H9 (cell line): Measurements from ENCODE around the gene VPREB1. TPM values are rescaled to one million over a fixed set of nuclear protein-coding genes. Genes with fewer than 3 reads are reported as not detected.
"Not testable (repeated sequence)": the region's sequence is repeated elsewhere in the genome, so short reads cannot be mapped to it uniquely, and the experiment has no call there.

ENCODE experiments used
- DNase-seq: peaks from one replicate; pipeline ENCODE4 v3.0.0-alpha.2; 2017
- H2AFZ ChIP-seq: one replicate; pipeline ENCODE4 v1.6.1; 2013; ENCODE audit warnings: mild to moderate bottlenecking, low read length, control low read depth, moderate library complexity
- H2AK5ac ChIP-seq: 2 replicates; pipeline ENCODE4 v1.6.1; 2013; ENCODE audit warnings: low read length, control low read depth, mixed read lengths; ENCODE audit not compliant: insufficient read length
- H2BK120ac ChIP-seq: one replicate; pipeline ENCODE4 v1.6.1; 2013; ENCODE audit warnings: low read depth, mild to moderate bottlenecking, low read length, control low read depth, inconsistent platforms; ENCODE audit not compliant: poor library complexity, severe bottlenecking
- H2BK12ac ChIP-seq: 2 replicates; pipeline ENCODE4 v1.6.1; 2013; ENCODE audit warnings: low read length, control low read depth, mixed read lengths, low read depth; ENCODE audit not compliant: insufficient read length
- H2BK15ac ChIP-seq: 2 replicates; pipeline ENCODE4 v1.6.1; 2013; ENCODE audit warnings: low read depth, low read length, control low read depth
- H2BK20ac ChIP-seq: one replicate; pipeline ENCODE4 v1.6.1; 2013; ENCODE audit warnings: low read depth, mild to moderate bottlenecking, low read length, control low read depth, inconsistent platforms; ENCODE audit not compliant: poor library complexity, severe bottlenecking
- H2BK5ac ChIP-seq: 2 replicates; pipeline ENCODE4 v1.6.1; 2013; ENCODE audit warnings: low read length, control low read depth, mixed read lengths; ENCODE audit not compliant: insufficient read length
- H3K14ac ChIP-seq: 2 replicates; pipeline ENCODE4 v1.6.1; 2013; ENCODE audit warnings: low read length, control low read depth; ENCODE audit not compliant: insufficient read depth
- H3K18ac ChIP-seq: 2 replicates; pipeline ENCODE4 v1.6.1; 2013; ENCODE audit warnings: low read depth, mild to moderate bottlenecking, mixed read lengths, low read length, control low read depth; ENCODE audit not compliant: insufficient read length
- H3K23ac ChIP-seq: 2 replicates; pipeline ENCODE4 v1.6.1; 2013; ENCODE audit warnings: low read length, control low read depth, mixed read lengths, low read depth; ENCODE audit not compliant: insufficient read length
- H3K23me2 ChIP-seq: 2 replicates; pipeline ENCODE4 v1.6.1; 2013; ENCODE audit warnings: low read depth, mild to moderate bottlenecking, mixed read lengths, low read length, control low read depth; ENCODE audit not compliant: insufficient read length, poor library complexity, severe bottlenecking
- H3K27ac ChIP-seq: 2 replicates; pipeline ENCODE4 v1.5.1; 2013; ENCODE audit warnings: low read length, control low read depth, mixed read lengths, low read depth; ENCODE audit not compliant: insufficient read length
- H3K27me3 ChIP-seq: 2 replicates; pipeline ENCODE4 v1.6.1; 2013; ENCODE audit warnings: low read length, control low read depth, inconsistent platforms; ENCODE audit not compliant: insufficient read depth
- H3K4ac ChIP-seq: 2 replicates; pipeline ENCODE4 v1.6.1; 2013; ENCODE audit warnings: low read depth, mild to moderate bottlenecking, control low read depth, inconsistent platforms, low read length, moderate library complexity
- H3K4me1 ChIP-seq: 2 replicates; pipeline ENCODE4 v1.6.1; 2013; ENCODE audit warnings: low read length, control low read depth, inconsistent platforms; ENCODE audit not compliant: insufficient read depth
- H3K4me2 ChIP-seq: 2 replicates; pipeline ENCODE4 v1.6.1; 2013; ENCODE audit warnings: low read length, control low read depth, mixed read lengths; ENCODE audit not compliant: insufficient read length, insufficient read depth
- H3K56ac ChIP-seq: 2 replicates; pipeline ENCODE4 v1.6.1; 2013; ENCODE audit warnings: low read depth, mild to moderate bottlenecking, mixed read lengths, low read length, control low read depth; ENCODE audit not compliant: insufficient read length
- H3K79me1 ChIP-seq: 2 replicates; pipeline ENCODE4 v1.6.1; 2013; ENCODE audit warnings: low read depth, mild to moderate bottlenecking, moderate library complexity, low read length, control low read depth, inconsistent platforms; ENCODE audit not compliant: insufficient read depth, poor library complexity, severe bottlenecking
- H3K79me2 ChIP-seq: 2 replicates; pipeline ENCODE4 v1.6.1; 2013; ENCODE audit warnings: low read length, control low read depth, inconsistent platforms; ENCODE audit not compliant: insufficient read depth
- H3K9ac ChIP-seq: 2 replicates; pipeline ENCODE4 v1.6.1; 2013; ENCODE audit warnings: low read length, control low read depth, mixed read lengths; ENCODE audit not compliant: insufficient read length; ENCODE audit errors: extremely low read depth
- H3K9me3 ChIP-seq: one replicate; pipeline ENCODE4 v1.6.1; 2013; ENCODE audit warnings: low read depth, low read length, inconsistent platforms; ENCODE audit not compliant: control insufficient read depth
- H3T11ph ChIP-seq: one replicate; pipeline ENCODE4 v1.6.1; 2013; ENCODE audit warnings: mild to moderate bottlenecking, low read length, control low read depth, inconsistent platforms
- H4K20me1 ChIP-seq: one replicate; pipeline ENCODE4 v1.6.1; 2013; ENCODE audit not compliant: control insufficient read depth, insufficient read length, insufficient read depth
- H4K5ac ChIP-seq: 2 replicates; pipeline ENCODE4 v1.6.1; 2013; ENCODE audit warnings: low read depth, mild to moderate bottlenecking, mixed read lengths, low read length, control low read depth; ENCODE audit not compliant: insufficient read length
- H4K8ac ChIP-seq: replicated peaks from 2 replicates; pipeline ENCODE4 v1.6.1; 2013; ENCODE audit warnings: low read length, control low read depth, mixed read lengths, low read depth; ENCODE audit not compliant: insufficient read length
- H4K91ac ChIP-seq: 2 replicates; pipeline ENCODE4 v1.6.1; 2013; ENCODE audit warnings: low read depth, mild to moderate bottlenecking, moderate library complexity, mixed read lengths, low read length, control low read depth; ENCODE audit not compliant: insufficient read length
- H3K27ac Mint-ChIP-seq, 3 experiments: 2 replicates in 2 of 3; 3 replicates in 1 of 3; pipeline ENCODE4 v1.8.0; 2020 to 2021; ENCODE audit warnings: mixed read lengths in 3 of 3, mild to moderate bottlenecking in 1 of 3, moderate library complexity in 1 of 3
- H3K27me3 Mint-ChIP-seq: 2 replicates; pipeline ENCODE4 v1.8.0; 2021; ENCODE audit warnings: low read depth, mild to moderate bottlenecking, moderate library complexity, mixed read lengths
- H3K36me3 Mint-ChIP-seq, 3 experiments: 2 replicates in 2 of 3; 3 replicates in 1 of 3; pipeline ENCODE4 v1.8.0; 2020 to 2021; ENCODE audit warnings: low read depth in 3 of 3, mixed read lengths in 3 of 3; ENCODE audit not compliant: insufficient read depth in 1 of 3
- H3K4me1 Mint-ChIP-seq, 2 experiments: 2 replicates each; pipeline ENCODE4 v1.8.0; 2020; ENCODE audit warnings: mixed read lengths in 2 of 2
- H3K4me3 Mint-ChIP-seq, 2 experiments: 2 replicates in 1 of 2; 3 replicates in 1 of 2; pipeline ENCODE4 v1.8.0; 2020 to 2021; ENCODE audit warnings: mild to moderate bottlenecking in 2 of 2, mixed read lengths in 2 of 2, moderate library complexity in 1 of 2
- H3K9me3 Mint-ChIP-seq, 2 experiments: 2 replicates in 1 of 2; 3 replicates in 1 of 2; pipeline ENCODE4 v1.8.0; 2020; ENCODE audit warnings: mild to moderate bottlenecking in 2 of 2, mixed read lengths in 2 of 2, moderate library complexity in 1 of 2
- WGBS: extraction: QIAGEN DNeasy Blood & Tissue Kit; methylation state at CpG from one replicate; pipeline ENCODE4 v1.1.7; 2013; ENCODE audit warnings: missing lambda C conversion rate, low lambda C conversion rate, mixed read lengths; ENCODE audit not compliant: insufficient read length; ENCODE audit errors: extremely low coverage; 5-methylcytosine and 5-hydroxymethylcytosine counted together
- total RNA-seq: library from RNA; stranded (reverse); gene quantifications from 2 replicates; pipeline ENCODE4 v1.2.1, GENCODE V29; 2021

The VPREB1 gene
- total RNA-seq, 1 experiment from 2014 or later, result not detected

DNA sequence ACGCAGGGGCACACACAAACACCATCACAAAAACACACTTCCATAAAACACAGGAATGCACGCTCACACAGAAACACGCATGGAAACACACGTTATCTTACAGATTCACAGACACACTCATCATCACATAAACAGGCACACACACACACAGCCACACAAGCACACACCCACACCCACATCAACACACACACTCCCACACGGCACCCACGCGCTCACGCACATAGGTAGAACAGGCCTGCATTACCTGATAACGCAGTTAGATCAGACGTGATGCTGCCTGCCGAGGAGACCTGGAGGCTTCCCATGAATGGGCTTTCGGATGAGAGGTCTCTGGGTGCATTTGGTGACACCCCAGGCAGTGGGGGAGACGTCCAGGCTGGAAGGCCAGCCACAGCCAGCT is 11.5 kb downstream of the VPREB1 start:
- peaks cover 71% of the 10 kb centered on the region for H3K27me3 Mint-ChIP-seq
- not testable (repeated sequence) for H3K9ac ChIP-seq, H2BK120ac ChIP-seq, H3K4me3 Mint-ChIP-seq, H2BK20ac ChIP-seq, H2AK5ac ChIP-seq, H4K8ac ChIP-seq, H3K4ac ChIP-seq, H3T11ph ChIP-seq, H4K20me1 ChIP-seq, H2BK15ac ChIP-seq, H3K23ac ChIP-seq, H3K9me3 ChIP-seq, H4K5ac ChIP-seq, H3K4me1 Mint-ChIP-seq, H2BK5ac ChIP-seq, H3K36me3 Mint-ChIP-seq, H3K18ac ChIP-seq, H3K23me2 ChIP-seq, H3K56ac ChIP-seq, H3K79me1 ChIP-seq, H3K27ac ChIP-seq, H4K91ac ChIP-seq, H2AFZ ChIP-seq, DNase-seq, H3K4me2 ChIP-seq, H3K4me1 ChIP-seq, H3K27ac Mint-ChIP-seq, H3K14ac ChIP-seq, H3K79me2 ChIP-seq, H2BK12ac ChIP-seq
- no CpG with 5 or more reads among the region's 13 CpGs for WGBS
- peaks cover 8 to 19% of the 10 kb centered on the region in 2 experiments for H3K9me3 Mint-ChIP-seq
- peaks cover 23% of the 10 kb centered on the region; the same call in 1 of the 2 replicates for H3K27me3 ChIP-seq

DNA sequence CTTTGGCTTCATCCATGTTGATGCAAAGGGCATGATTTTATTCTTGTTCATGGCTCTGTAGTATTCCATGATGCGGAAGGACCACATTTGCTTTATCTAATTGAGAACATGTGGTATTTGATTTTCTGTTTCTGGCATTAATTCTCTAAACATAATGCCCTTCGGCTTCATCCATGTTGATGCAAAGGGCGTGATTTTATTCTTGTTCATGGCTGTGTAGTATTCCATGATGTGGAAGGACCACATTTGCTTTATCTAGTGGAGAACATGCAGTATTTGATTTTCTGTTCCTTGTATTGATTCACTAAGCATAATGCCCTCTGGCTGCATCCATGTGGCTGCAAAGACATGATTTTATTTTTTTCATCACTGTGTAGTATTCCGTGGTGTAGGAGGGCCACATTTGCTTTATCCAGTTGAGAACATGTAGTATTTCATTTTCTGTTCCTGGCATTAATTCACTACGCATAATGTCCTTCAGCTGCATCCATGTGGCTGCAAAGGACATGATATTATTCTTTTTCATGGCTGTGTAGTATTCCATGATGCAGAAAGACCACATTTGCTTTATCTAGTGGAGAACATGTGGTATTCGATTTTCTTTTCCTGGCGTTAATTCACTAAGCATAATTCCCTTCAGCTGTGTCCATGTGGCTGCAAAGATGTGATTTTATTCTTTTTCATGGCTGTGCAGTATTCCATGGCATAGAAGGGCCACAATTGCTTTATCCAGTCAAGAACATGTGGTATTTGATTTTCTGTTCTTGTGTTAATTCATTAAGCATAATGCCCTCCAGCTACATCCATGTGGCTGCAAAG is 14.2 kb downstream of the VPREB1 start:
- H4K5ac ChIP-seq, H2BK20ac ChIP-seq, H3K56ac ChIP-seq, H3K4ac ChIP-seq, DNase-seq, H3K27ac ChIP-seq, H3K4me2 ChIP-seq, H3K4me1 Mint-ChIP-seq, H2AK5ac ChIP-seq, H3K27ac Mint-ChIP-seq, H4K91ac ChIP-seq, H4K8ac ChIP-seq, H3K4me3 Mint-ChIP-seq, H2BK5ac ChIP-seq, H2AFZ ChIP-seq, H2BK15ac ChIP-seq, H3K36me3 Mint-ChIP-seq, H3K18ac ChIP-seq, H3K79me2 ChIP-seq, H2BK12ac ChIP-seq, H2BK120ac ChIP-seq, H3K23ac ChIP-seq, H3T11ph ChIP-seq, H4K20me1 ChIP-seq, H3K4me1 ChIP-seq, H3K14ac ChIP-seq, H3K9me3 ChIP-seq, H3K9ac ChIP-seq, H3K79me1 ChIP-seq, H3K23me2 ChIP-seq: not testable (repeated sequence)
- Mint-ChIP-seq H3K9me3 (peaks cover 8 to 19% of the 10 kb centered on the region in 2 experiments), H3K27me3 (peaks cover 93% of the 10 kb centered on the region)
- H3K27me3 ChIP-seq, result peaks cover 38% of the 10 kb centered on the region; the same call in 1 of the 2 replicates
- no CpG with 5 or more reads among the region's 7 CpGs for WGBS
